Measurements from ENCODE around the gene SEMA3D.

Gene SEMA3D

DNA sequence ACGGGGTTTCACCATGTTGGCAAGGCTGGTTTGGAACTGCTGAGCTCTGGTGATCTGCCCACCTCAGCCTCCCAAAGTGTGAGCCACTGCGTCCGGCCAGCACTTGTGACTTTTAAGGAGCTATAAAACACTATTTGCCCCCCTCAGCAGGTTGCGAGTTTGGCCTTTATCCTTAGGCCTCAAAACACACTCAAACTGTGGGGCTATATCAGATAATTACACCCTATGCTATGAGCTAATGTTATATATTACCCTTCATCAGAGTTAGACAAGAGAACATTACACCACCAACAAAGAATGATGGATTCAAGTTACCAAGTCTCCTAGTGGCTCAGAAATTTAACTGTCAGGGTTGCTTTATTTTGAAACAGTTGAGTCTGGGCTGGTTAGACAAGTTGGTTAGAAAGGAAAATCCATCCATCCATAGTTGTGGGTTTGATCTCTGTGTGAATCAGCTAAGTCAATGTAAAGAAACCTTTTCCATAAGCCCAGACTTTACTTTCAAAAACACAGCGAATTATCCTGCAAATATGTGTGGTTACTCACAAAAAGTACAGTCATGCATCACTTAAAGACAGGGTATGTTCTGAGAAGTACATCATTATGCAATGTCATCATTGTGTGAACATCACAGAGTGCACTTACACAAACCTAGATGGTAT, 115.8 kb downstream of the SEMA3D start:
- no peak for DNase-seq

DNA sequence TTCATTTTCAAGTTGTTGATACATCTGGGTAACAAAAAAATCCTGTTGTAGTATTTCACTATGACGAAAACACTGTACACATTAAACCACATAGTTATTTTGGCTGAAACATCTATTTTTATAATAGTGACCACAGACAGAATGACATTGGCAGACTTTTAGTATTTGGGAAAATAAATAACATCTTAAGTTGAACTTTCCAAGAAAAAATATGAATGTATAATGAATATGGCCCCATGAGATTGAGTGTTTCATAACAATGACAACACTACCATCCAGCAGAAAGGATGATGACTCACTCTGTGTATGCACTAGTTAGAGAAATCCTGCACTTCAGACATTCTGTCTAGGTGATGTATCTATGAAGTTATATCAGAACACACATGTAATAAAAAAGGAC, 118.1 kb downstream of the SEMA3D start:
- DNase-seq, result no peak

DNA sequence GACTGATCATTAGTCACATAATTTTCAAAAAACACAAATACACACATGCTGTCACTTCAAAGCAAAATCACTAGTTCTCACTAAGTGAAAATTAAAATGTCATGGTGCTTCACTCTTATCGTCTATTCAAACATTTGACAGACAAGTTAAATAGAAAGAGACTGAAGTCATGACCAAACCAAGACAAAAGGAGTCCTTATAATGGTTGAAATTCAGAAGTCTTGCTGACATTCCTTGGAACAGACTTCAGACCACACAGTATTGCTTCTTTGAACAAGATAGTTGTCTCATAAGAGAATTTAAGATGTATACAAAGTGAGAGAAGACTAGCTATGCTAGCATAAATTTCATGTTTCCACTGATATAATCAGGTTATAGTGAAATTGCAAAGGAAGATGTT, 119.5 kb downstream of the SEMA3D start:
- DNase-seq, result no peak

DNA sequence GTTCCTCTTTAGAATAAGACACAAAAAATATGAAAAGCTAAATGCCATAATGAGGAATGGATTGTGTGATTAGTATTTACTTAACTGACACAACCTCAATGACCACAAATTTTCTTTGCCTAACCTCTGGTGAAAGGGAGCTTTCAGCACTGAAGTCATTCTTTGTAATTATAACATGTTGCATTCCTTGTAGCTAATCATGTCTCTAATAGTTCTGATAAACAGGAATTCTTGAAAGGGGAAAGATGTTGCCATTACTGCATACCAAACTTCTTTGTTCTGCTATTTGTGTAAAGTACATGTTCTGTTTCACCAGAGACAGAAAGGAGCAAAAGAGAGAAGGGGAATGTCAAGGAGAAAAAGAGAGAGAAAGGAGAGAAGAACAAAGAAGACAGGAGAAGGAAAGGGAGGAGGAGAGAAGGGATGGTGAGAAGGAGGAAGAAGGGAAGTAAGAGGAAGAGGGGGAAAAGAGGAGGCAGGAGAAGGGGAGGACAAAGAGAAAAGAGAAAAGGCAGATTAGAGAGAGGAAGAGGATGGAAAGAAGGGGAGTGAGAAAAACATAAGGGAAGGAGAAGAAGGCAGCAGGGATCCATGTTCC, 120.9 kb downstream of the SEMA3D start:
- no peak for DNase-seq

DNA sequence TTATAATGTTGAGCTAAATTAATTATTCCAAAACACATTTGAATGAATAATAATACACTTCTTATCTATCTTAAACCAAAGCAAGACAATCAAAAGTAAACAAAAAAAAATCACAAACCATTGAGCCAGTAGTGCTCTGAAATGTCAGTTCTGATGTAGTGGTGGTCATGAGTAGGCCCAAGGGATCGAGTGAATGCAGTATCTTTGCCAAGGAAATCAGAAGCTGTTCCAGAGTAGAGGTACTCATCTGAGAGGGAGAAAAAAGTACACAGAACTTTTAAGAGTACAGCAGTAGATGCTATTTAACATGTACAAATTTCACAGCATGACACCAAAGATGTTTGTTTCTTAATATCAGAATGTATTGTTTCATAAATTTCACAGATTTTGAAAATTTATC, 121.5 kb downstream of the SEMA3D start:
- DNase-seq, result no peak

DNA sequence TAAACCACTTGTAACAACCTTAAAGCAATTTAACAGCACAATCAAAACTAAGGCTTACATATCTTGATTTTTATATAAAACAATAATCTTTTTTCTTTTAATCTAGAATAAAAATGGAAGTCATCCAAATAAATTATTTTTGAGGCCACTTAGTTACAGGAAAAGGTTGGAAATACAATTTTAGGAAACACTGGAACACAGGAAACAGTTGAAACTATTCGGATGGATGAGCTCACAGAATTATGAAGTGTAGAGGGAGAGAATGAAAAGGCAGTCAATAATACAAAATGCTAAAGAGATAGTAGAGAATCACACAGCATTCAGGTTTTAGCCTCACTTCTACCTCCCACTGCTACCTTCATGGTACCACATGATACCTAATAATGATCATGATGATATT, 124.2 kb downstream of the SEMA3D start:
- no peak for DNase-seq

DNA sequence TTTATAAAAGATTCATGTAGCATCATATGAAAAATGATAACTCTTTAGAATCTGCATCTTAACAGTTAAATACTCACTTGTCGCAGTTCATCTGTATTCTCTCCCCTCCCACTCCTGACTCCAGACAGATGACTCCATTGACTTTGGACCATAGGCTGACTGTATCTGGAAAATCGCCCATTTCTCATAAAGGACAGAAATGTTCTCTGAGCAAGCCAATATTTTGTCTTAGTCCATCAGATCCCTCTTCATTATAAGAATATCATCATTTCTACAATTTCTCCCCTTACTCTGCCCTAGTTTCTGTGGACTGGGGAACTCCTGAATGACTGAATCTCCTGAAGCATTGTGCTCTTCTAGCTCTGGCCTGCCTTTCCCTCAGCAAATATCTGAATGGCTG, 125.4 kb downstream of the SEMA3D start:
- DNase-seq, result no peak

DNA sequence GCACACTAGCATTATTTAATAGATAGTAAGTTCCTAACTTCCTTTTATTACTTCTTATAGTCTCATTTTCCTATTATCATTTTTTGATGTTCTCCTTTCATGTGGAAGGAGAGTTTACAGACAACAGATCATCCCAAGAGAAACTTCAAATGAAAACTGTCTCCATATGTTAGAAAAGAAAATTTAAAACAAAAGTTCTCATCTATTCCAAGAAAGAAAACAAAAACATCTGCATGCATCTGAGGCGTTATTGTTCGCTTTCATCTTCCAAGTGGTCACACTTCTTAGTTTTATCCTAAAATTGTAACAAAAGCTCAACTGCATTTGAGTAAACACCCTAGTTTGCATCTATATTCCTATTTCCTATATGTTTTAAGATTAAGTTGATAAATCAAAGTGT, 126.2 kb downstream of the SEMA3D start:
- DNase-seq, result no peak

DNA sequence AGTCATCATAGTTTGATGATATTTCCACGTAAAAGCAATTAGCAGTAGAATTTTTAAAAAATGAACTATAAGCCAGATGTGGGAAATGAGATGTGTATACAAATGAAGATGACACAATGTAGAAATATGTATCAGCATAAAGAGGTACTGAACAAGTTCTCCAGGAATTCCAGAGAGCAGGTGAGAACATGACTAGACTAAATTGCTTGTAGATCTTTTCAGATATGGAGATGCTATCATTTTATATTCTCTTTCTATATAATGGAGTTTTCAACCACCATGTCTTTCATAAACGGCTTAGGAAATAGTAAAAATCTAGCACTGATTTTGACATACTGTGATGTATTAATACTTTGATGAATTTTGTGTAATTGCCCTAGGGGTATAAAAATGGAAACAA, 130.9 kb downstream of the SEMA3D start:
- no peak for DNase-seq

DNA sequence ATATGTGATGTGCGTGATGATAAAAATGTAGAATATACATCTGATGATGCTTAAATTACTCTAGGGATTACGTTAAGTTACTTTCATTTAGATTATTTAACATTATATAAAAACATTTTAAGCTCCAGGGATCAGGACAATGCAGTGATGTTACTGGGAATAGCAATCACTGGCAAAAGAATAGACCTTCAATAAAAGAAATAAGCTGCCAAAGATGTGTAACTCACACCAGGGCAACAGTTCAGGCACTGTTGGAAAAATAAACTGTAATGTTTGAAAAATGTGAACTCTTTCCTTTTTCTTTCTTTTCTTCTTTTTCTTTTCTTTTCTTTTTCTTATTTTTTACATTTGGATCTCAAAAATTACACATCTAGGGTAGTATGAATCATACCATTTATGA, 131.7 kb downstream of the SEMA3D start:
- DNase-seq, result no peak

DNA sequence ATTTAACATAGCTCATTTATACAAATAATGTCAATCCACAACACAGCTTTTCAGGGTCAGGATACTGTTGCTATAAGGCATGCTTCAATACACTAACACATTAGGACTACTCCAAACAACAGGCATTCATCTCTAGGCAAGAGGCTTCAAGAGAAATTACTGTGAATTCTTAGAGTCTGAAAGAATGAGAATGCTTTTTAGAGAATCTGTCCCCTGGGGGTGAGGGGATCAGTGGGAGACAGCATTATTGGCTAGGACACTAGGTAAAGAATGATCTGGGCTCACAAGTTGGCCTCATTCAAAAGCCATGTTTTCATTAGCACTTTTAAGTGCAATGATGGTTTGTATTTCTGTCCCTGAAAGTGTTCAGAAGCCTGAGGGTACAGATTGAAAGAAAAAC, 132.6 kb downstream of the SEMA3D start:
- DNase-seq, result no peak

DNA sequence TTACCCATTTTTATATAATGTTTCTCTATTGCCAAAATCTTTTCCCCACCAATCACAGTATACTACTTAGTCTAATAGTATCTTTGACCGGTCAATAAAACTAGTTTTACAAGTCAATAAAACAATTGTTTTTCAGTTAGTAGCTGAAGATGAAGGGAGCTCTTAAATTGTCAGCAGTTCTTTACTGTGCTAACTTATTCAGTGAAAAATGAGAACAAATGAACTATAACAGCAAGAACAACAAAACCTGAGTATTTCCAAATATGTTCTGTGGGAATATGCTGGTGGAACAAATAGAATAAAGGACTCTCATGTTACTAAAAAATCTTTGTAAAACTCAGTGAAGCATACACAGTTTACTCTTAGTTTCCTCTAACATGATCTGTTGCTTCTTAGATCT, 134.0 kb downstream of the SEMA3D start:
- DNase-seq, result no peak

DNA sequence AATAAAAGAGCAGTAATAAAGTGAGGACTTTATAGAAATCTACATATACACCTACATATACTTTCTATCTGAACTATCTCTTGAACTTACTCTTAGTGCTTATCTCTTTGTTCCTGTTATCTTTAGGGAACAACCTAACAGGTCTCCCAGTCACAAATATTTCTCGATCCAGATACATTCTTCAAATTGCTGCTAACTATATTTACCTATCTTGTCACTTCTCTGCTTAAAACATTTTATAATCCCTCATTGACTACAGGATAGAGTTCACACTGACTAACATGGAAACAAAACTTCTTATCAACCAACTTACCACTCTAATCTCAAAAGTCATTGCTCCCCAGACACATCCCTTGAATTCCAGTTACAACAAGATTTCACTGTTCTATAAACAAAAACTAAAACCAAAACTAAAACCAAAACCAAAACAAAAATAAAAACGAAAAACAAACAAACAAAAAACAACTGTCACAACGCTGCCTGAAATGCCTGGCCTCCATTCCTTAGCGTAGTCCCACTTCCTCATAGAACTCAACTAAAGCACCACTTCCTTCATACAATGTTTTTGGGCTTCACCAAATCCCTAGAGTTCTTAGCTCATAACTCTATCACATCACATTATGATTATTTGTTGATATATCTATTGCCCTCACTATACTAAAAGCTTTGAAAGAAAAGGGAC, 134.7 kb downstream of the SEMA3D start:
- DNase-seq, result no peak

DNA sequence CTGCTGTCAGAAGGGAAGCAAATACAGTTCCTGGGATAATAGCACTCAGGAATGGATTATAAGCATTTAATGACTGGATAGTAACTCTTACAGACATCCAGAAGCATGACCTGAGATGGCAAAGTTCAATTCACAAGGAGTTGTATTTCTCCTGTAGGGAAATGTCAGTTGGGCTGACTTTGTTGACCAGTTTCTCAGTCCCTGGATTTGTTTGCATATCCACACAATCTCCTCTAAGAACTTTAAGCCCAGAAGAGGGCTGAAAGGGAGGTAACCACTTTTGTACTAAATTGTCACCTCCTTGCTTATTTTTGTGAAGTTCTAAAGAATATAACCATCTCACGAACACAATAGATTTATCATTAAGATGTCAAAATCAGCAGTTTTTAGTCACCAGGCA, 140.3 kb downstream of the SEMA3D start:
- DNase-seq, result no peak

DNA sequence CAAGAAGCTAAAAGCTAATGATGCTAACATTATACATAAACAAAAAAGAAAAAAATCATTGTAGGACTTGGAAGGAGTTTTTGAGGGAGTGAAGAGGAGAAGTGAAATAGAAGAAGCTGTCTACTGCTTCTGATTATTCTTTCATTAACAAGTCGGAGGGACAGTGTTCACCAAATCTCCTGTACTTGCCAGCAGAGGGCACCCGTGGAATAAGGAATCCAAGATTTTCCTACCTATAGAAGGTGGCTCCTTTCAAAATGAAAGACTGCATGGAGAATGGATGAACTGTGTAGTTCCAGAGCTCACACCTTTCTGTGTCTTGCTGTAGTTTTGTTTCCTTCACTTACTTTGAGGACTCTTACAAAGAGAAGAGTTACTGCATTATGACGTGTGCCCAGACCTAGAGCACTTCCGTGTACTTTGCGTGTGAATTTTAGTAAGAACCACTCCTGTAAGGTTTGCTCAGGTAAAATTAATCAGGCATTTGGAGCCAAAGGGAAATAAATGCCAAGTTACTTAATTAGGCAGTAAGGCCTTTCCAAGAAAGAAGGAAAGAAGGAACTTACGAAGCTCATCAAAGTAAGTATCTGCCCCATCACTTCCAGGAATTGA, 145.1 kb downstream of the SEMA3D start:
- DNase-seq, result peak; percentile 45 to 51

DNA sequence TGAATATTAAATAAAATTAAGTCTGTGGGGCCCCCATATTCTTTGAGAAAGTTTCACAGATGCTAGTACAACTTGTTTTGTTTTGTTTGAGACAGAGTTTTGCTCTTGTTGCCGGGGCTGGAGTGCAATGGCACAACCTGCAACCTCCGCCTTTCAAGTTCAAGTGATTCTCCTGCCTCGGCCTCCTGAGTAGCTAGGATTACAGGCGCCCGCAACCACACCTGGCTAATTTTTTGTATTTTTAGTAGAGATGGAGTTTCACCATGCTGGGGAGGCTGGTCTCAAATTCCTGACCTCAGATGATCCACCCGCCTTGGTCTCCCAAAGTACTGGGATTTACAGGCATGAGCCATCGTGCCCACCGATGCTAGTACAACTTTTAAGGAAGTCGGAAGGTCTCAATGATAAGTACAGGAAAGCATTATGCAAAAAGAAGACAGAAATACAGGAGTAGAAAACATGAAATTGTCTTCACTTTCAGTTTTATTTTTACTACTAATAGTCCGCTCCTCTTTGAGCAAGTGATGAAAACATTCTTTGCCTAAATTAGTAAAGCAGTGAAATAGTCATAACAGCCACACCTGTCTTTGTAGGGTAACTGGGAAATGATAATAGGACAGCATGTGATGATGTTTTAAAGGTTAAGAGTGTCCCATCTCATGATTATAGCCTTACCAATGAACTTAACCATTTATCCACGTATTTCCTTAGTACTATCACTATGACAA, 147.5 kb downstream of the SEMA3D start:
- DNase-seq, result no peak

DNA sequence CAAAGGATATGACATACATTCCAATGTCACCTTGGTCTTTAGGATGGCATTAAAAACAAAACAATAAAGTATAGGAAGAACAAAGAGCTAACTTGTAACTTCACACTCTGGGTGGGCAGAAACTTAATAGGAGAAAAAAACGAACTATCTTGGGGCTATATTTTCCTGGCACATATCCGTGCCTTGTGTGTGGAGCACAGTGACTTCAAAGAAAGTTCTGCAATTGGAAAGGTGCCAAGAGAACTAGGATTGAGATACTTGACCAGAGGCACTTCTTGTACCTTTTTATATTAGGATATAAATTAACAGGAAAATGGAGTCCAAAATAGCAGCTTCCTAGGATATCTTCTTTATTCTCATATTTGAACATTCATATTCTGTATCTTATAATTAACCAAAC, 148.4 kb downstream of the SEMA3D start:
- DNase-seq, result no peak

DNA sequence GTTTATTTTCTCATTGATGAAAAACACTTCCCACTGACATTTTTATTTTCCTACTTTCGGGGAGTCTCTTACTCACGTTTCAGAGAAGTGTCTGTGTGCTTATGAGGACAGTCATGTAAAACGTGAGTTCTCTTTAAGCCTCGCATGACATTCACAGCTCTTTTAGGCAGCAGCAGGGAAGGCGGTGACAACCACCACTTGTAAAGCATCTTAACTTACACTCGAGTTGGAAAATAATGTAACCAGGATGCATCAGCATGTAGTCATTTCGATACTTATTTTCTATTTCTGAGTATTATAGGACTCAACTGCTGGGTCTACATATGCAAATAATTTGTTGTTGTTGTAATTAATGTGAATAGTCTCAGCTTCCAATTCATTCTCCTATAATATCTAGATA, 153.6 kb downstream of the SEMA3D start:
- DNase-seq, result no peak

DNA sequence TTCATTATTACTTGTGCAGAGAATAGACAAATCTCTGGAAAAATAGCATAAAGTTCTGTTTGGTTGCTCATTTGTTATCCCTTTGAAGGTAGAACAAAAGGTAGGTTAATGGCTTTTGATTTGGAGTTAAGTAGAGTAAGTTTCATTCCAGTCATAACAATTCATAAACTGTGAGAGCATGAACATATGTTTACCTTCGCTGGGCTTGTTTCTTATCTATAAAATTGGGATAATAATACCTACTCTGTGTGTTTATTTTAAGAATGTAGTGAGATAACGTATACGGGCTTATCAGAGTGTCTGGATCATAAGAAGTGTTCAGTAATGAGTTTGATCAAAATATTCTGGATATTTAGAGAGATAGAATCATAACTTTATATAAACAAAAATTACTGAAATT, 155.4 kb downstream of the SEMA3D start:
- no peak for DNase-seq

DNA sequence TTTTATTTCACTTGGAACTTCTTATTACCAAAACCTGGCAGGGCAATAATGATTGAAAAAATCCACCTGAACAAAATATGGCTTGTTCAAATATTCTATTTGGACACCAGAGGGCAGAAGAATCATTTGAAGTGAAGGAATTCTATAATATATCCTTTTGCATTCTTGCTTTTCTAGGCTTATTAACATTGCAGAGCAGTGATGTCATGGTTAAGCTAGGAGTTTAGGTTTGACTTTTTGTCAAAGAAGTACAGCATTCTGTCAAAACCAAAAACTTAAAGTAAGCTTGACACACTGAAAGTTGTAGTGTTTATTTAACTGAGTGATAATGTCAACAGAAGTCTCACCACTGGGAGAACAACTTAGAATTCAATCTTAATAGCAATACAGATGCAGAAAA, 156.0 kb downstream of the SEMA3D start:
- DNase-seq, result peak in 1 of 2 donors; percentile 8

DNA sequence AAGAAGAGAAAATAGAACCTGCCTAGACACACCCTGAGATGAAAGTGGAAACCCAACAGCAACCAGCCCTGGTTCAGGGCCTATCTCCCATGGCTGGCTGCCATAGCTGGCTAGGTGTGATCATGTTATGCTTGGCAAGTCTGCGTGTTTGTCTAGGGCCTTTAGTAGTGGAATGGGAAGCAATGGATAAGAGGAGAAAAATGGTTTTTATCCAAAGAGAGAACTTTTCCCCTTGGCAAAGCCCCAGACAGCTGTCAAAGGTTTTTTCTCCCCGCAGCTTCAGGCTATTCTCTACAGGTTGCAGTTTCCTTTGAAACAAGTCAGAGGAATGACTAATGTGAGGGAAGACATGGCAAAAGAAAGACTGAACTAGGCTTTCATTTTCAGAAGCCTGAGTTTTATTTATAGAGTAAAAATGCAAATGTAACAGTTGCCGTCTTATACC, 161.5 kb downstream of the SEMA3D start:
- DNase-seq, result no peak

DNA sequence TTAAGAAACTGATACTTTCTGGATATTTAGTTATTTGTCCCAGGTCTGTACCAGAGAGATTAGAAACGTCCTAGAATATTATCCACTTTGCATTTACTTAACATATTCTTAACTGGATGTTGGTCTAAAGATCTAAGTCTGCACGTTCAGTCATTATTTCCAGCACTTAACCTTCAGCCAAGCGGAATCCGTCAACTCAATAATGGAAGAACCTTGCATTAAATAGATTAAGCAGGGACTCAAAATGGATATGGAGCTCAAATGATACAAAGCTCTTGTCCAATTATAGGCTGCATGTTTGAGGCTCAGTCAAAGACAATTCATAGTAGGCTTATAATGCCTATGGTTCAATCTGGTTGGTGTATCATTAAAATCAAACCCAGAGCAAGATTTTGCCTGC, 162.9 kb downstream of the SEMA3D start:
- DNase-seq, result no peak

DNA sequence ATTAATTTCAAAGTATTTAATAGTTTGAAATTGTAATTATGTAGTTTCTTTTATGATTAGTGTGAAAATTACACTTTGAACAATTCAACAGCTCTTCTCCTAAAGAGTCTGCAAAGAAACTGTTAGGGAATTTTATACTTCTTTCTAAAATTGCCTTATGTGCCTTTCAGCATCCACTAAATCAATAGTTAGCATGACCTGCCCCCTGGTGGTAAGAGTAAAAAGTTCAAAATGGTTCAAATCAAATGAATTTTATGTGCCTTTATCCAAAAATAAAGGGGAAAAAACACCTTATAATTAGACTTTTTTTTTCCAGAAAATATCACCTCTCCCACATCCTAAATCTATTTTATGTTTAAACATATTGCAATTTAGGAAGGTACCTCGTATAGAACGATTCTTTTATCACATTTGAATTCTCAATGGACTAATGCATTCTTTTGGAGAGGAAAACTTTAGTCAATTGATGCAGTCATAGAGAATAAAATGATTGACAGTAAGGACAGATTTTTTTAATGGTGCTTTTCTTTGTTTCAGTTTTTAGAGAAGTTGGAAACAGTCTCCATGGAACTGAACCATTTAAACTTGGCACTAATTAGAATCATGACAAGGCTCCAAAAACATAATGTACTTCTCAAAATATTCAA, 163.7 kb downstream of the SEMA3D start:
- peak; percentile 1 to 76 for DNase-seq
